AG08396 (cell line): Measurements from ENCODE around the gene DTX1.
"Not testable (repeated sequence)": the region's sequence is repeated elsewhere in the genome, so short reads cannot be mapped to it uniquely, and the experiment has no call there.

ENCODE experiments used
- DNase-seq: peaks from one replicate; pipeline ENCODE4 v3.0.0; 2012; ENCODE audit warnings: low spot score, mixed read lengths

The DTX1 gene

GRCh38 chr12:113137861-113138783 is 81.6 kb downstream of the DTX1 start:
- no peak for DNase-seq

DNA sequence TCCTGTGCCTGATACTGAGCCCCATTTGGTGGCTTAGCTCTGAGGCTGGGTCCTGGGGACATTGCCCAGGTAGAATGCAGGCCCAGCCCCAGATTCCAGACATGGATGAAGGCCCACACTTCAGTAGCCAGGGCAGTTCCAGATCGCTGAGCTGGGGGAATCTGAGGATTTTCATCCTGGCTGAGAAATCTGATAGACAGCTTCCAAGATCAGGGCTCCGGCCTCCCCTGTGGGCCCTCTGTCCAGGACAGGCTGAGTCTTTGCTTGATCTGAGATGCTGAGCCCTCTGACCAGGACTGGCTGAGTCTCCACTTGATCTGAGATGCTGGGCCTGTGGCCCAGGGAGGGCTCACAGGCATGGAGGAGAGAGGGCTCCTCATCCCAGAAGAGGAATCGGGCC is 82.3 kb downstream of the DTX1 start:
- no peak for DNase-seq

DNA sequence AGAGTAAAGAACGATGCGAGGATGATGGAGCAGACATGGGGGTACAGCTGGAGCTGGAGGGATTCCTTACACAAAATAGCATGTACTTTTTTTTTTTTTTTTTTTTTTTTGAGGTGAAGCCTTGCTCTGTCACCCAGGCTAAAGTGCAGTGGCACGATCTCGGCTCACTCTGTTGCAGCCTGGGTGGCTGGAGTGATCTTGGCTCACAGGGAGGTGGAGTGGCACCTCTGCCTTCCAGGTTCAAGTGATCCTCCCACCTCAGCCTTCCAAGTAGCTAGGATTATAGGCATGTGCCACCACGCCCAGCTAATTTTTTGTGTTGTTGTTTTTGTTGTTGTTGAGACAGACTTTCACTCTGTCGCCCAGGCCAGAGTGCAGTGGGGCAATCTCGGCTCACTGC is 84.2 kb downstream of the DTX1 start:
- DNase-seq = no peak

- DNase-seq = not testable (repeated sequence)
These were observed 85.2 kb downstream of the DTX1 start for GRCh38 chr12:113141716-113142115.

DNA sequence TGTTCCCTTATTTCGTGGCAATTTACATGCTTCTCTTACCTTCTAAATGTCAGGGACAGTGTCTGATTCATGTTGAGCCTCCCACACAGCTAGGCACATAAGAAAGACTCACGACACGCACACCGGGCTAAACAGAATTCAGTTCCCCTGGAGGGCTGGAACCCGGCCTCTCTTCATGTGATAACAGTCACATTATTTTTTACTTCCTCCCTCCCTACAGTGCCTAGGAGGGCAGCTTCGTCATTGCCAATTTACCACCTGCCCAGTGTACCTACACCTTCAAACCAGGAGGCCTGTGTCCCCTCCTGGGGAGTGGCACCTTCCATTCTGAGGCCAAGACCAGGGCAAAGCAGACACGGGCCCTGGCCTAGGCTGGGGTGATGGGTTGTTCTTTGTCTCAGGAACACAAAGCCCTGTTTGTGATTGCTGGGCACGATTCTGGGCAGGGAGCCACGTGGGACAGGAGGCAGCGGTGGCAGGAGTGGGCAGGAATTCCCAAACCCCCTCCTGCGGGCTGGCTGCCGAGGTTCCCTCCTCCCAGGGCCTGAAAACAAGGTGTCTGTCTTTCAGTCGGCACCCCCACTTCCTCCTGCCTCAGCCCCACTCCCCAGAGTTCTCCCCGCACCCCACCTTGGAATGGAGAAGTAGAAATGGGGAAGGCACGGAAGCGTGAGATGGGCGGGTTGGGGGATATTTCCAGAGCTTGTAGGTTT is 85.8 kb downstream of the DTX1 start:
- no peak for DNase-seq

GRCh38 chr12:113142886-113143332 is 86.4 kb downstream of the DTX1 start:
- no peak for DNase-seq

DNA sequence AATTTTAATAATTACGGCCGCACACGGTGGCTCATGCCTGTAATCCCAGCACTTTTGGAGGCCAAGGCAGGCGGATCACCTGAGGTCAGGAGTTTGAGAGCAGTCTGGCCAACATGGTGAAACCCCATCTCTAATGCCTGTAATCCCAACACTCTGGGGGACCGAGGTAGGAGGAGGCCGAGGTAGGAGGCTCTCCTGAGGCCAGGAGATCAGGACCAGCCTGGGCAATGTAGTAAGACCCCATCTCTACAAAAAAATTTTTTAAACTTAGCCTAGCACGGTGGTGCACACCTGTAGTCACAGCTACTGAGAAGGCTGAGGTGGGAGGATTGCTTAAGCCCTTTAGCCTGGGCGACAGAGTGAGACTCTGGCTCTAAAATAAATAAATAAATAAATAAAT is 87.4 kb downstream of the DTX1 start:
- no peak for DNase-seq

GRCh38 chr12:113144806-113145205 is 88.3 kb downstream of the DTX1 start:
- DNase-seq = no peak

GRCh38 chr12:113145720-113146551 is 89.4 kb downstream of the DTX1 start:
- no peak for DNase-seq

GRCh38 chr12:113146999-113147398 is 90.5 kb downstream of the DTX1 start:
- no peak for DNase-seq
